Activated T-cell treated with anti-CD3 and anti-CD28 coated beads, Interleukin-2, amount 50 U/mL, for 48 hours (primary cell): ENCODE measurements around the gene TIMM8B.
"Not testable (repeated sequence)": the region's sequence is repeated elsewhere in the genome, so short reads cannot be mapped to it uniquely, and the experiment has no call there.

Experiments used
- DNase-seq, 2 experiments: peaks; one replicate each; pipeline ENCODE4 v3.0.0-alpha.2; 2020

The TIMM8B gene, protein sequence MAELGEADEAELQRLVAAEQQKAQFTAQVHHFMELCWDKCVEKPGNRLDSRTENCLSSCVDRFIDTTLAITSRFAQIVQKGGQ

DNA sequence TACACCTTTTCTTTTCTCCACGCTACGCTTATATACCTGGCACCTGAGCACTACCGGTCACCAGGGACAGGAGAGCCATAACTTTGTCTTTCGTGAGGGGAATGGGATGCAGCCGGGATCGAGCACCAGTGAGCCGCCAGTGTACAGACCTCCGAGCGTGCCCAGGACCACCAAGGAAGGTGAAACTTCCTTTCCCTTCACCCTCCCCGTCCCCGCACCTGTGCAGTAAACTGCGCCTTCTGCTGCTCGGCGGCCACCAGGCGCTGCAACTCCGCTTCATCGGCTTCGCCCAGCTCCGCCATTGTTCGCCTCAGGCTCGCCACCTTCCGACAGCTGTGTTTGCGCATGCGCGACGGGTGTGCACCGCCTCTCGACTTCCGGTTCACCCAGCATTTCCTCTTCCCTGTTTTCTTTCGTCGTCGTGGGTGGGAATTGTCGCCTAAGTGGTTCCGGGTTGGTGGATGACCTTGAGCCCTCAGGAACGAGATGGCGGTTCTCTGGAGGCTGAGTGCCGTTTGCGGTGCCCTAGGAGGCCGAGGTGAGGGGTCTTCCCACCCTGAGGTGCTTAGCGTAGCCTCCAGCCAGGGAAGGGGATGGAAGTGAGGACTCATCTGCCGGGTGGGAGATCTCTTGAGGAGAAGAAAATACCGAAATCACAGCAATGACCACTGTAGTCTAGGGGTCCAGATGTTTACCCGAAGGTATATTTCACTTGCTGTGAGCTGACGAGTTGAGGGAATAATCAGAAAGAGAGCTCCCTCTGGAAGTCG is at the start of gene TIMM8B, which contains the start of gene SDHD:
Gene TIMM8B, minus strand, starts transcription at position 335 of the 770 bp plus-strand sequence. Its CDS starts 33 bp downstream, at position 302.
Gene SDHD, plus strand, starts transcription at position 452 of the 770 bp plus-strand sequence. Its CDS starts 35 bp downstream, at position 487.
- DNase-seq, result peak; percentile 95 to 96

DNA sequence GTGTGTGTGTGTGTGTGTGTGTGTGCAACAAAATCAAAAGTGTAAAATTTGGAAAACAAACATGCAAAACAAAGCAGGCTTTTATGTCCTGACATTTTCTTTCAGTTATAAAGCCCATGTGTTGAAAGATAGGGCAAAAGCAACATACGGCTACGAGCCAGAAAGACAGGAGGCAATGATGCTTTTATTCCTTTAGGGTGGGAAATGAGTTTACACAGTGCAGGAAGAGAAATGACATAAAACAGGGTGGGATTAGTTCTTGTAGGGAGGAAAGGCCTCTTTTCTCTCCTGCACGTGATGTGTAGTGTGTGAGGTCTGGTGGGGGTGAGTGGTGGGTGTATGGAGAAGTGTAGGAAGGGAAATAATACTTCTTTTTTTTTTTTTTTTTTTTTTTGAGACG is 47.9 kb upstream of the TIMM8B start:
- no peak for DNase-seq

DNA sequence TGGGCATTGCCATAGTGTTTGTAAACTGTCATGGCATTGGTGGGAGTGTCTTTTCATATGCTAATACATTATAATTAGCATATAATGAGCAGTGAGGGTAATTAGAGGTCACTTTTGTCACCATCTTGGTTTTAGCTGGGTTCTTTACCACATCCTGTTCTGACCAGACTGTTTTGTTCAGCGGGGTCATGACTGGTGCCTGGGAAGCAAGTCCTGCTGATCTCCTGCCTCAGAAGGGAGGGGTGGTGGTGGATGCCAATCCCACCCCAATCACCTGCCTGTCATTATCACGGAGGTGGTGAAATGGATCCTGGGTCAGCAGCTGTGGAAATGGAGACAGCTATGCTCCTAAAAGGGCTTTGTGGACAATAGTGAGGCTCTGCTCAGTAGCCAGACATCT is 46.2 kb upstream of the TIMM8B start:
- DNase-seq, result no peak

DNA sequence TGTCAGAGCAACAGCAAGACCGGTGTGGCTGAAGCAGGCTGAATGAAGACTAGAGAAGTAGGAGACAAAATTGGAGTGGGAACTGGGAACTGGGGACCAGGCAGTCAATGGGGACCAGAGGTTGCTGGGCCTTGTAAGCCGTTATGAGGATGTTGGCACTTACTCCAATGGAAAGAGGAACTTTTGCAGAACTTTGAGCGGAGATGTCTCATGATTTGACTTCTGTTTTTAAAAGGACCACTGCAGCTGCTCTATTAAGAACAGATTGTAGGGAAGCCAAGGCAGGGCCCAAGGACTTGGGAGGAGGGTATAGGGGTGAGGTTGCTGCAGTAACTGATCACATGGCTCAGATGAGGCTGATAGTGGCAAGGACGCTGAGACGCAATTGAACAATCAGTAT is 43.1 kb upstream of the TIMM8B start:
- DNase-seq, result no peak

DNA sequence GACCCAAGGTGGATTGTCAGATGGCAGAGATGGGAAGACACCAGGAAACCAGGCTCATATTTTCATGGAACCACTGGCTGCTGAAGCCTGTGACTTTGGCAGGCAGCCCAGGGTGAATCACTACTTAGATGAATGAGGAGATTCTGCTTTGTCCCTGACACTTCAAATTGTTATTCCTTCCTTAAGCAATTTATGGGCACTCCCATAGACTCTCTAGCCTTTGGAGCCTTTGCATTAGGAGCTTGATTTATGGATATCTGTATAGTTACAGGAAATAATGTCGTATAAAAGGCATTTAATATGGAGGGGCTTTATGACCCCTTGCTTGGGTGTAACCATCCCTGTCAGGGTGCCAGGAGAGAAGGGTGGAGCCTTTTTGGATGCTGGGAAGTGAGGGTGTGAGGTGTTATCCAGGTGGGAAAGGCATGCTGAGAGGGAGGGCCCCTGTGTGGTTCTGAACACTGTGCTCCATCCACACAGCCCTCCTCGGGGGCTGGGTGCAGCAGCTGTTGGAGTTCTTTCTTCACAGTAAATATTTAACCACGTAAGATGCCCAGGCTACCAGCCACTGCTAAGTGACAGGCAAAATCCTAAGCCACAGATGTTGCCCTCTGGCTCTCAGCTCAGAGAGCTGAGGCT is 42.0 kb upstream of the TIMM8B start:
- DNase-seq, result no peak

DNA sequence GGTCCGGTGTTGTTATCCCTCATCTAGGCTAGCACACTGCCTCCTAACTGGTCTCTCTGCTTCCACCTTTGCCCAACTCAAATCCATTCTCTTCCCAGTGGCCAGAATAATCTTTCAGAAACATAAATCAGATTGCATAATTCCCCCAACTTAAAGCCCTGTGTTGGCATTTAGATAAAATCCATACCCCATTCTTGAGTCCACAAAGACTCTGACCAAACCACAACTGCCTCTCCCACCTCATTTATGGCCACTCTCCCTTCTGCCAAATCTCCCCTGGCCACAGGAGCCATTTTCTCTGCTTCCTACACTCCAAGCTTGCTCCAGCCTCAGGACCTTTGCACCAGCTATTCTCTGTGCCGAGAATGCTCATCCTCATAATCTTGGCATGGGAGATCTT is 40.5 kb upstream of the TIMM8B start:
- no peak for DNase-seq

DNA sequence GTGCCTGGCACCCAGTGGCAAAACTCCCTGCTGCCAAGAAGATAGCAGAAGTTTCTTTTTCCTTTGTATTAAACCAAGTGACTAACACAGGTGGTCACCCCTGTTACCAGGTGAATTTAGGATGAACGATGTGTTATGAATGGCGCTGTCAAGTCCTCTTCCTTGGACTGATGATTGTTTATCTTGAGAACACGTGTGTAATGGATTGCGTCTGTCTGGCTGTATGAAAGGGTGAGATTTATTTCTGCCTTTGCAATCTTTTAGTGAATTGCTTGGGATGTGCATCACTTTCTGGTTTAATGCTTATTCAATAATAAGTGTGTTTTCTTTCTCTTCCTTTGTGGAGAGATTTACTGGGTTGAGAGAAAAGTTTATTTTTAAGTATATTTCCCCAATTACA is 36.6 kb upstream of the TIMM8B start:
- DNase-seq, result no peak

DNA sequence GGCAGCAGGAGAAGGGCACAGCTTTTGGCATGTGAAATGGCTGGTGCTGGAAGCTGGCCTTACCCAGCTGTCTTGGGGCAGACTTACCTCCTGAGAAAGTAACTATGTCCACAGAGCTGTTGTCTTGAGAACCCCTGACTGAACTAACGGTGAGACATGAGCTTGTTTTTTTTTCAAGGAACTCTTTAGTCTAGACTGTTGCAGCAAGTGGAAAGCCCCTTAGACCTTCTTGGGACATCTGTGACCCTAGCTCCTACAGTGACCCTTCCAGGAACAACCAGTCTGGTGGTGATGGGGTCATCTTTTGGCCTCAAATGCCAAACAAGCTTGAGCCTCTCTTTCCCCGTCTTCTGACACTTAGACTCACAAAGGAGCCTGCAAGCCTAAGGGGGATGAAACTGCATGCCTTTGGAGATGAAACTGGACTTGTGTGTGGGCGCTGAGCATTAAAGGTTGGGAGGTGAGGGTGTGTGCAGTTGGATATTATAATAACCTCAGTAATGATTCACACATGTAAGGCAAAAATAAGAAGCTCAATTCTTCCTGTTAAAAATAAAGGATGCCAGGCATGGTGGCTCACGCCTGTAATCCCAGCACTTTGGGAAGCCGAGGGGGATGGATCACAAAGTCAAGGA is 35.5 kb upstream of the TIMM8B start:
- DNase-seq, result no peak

DNA sequence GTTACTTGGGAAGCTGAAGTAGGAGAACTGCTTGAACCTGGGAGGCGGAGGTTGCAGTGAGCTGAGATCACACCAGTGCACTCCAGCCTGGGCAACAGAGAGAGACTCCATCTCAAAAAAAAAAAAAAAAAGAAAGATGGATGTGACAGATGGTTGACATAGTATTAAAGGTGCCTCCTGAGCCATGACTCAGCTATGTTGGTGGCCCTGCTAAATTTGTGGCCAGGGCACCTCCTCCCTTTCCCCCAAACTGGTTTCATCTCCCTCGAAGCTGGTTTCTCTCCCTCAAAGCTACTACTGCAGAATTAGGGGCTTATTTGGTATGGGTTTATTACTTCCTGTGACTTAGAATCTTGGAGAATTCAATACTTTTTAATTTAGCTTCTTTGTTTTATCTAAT is 31.6 kb upstream of the TIMM8B start:
- no peak for DNase-seq

DNA sequence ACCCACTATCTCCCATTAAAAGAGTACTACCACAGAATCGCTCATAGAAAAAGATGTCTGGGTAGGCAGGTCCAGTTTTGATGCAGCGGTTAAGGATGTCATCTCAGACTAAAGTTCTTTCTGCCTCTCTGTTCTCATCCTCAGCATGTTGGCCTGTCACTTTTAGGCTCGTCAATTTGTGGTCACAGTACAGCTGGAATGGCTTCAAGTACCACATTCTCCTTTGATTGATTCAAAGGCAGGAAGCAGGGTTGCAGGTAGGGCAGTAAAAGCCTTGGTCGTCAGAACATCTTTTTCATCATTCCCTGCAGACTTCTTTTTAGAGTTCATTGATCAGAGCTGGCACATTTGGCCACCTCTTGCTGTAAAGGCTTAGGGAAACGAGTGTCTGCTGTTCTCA is 28.8 kb upstream of the TIMM8B start:
- DNase-seq, result no peak

DNA sequence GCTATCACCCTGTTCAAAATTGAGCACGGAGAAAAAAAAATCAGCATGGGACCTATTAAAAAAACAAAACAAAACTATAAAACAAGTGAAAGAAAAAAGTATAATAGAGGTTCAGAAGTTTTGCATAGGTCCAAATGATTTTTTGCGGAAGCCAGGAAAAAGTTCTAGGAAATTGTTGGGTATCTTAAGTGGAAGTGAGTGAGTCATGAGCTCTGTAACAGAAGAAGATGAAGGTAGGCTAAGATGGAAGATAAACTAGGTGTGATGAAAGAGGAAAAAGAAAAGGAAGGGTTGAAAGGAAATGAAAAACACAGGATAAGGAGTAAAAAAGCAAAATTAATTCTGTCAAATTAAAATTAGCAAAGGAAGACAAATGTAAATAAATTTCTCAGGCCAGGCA is 27.9 kb upstream of the TIMM8B start:
- DNase-seq, result no peak

DNA sequence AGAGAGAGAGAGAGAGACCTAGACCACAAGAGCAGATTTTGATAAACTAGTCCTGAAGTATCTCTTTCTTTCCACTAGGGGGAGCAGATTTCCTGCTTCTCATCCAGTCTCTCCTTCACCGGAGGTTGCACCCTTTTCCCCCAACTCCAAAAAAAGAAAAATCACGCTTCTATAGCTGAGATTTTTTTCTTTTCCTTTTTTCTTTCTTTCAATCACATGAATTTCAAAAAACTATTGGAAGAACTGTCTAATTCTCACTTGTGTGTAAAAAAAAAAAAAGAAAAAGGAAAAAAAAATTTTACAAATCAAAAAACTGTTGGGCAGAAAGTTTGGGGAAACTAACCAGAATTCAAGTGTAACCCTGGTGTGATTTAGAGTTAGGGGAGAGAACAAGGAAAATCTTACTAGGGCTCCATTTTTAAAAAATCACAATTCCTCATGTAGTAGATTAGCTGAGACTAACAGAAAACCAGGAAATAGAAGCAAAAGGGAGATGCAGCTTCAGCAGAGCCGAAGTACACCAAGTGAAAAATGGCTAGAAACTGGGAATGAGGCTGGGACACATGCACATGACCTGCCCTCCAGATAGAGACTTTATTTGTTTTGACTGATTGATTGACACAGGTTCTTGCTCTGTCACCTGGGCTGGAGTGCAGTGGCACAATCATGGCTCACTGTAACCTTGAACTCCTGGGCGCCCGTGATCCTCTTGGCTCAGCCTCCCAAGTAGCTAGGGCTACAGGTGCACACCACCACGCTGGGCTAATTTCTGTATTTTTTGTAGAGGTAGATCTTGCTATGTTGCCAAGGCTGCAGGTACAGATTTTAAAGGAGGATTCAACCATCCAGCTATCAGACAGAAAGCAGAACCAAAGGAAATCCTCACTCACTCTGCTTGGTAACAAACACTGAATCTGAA is 27.2 kb upstream of the TIMM8B start:
- no peak for DNase-seq

DNA sequence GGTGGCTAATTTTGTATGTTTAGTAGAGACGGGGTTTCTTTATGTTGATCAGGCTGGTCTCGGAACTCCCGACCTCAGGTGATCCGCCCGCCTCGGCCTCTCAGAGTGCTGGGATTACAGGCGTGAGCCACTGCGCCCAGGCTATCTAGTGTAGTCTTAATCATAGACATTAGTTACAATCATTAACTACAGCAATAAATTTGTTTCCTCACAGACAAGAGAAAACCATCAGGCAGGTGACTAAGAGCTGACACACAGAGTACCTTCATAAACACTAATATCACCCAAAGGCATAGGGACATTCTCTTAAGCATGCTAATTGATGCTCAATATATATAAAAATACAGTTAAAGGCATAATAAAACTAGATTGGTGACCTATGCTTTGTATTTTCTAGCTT is 19.5 kb upstream of the TIMM8B start:
- no peak for DNase-seq

DNA sequence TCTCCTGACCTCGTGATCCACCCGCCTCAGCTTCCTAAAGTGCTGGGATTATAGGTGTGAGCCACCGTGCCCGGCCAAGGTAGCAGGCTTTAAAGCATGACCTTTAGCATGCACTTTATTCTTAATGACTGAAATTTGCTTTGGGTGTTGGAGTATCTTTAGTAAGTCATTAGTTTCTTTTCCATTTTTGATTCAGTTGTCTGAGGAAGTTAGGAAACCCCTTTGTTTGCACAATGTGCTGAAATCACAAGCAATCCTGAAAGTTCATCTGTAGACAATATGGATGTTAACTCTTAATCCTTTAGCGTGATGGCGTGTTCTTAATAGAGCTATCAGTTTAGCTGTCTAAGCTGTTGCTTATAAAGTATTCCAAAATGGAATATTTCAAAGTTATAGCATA is 16.9 kb upstream of the TIMM8B start:
- DNase-seq, result no peak

DNA sequence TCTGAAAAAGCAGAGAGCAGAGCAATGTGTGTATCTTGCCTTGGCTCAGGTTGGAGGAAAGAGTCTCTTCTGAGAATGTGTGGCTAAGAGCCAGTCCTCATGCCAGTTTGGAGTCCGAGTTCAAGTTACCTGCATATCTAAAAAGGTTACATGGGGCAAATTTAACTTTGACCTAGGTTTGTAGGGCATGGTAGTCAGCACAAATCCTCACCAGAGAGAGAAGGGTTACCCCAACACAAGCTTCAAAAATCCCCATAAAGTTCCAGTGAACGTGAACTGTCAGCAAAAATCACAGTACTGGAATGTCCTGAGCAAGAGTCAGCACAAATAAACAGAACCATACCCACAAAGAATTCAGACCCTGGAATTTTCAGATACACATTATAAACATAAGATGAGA is 13.9 kb upstream of the TIMM8B start:
- DNase-seq, result no peak

DNA sequence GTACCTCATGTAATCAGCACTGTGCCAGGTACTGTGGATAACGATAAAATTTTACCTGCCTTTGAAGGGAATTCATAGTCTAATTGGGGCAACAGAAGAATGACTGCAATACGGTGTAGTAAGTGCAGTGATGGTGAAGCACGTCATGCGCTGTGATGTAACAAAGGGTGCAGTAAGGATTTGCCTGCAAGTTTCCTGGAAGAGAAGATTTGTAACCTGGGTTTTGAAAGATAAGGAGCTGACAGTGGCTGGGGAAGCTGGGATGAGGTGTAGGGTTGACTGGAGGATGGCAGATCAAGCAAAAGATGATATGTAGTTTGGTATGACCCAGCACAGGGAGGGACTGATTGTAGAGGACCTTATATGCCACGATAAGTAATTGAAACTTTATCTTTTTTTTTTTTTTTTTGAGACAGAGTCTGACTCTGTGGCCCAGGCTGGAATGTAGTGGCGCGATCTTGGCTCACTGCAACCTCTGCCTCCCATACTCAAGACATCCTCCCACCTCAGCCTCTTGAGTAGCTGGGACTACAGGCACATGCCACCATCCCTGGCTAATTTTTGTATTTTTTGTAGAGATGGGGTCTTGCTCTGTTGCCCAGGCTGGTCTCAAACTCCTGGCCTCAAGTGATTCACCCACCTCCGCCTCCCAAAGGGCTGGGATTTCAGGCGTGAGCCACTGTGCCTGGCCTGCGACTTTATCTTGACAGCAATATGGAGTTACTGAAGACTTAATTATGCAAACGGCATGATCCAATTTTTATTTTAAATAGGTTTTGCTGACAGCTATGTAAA is 11.4 kb upstream of the TIMM8B start:
- DNase-seq, result no peak

DNA sequence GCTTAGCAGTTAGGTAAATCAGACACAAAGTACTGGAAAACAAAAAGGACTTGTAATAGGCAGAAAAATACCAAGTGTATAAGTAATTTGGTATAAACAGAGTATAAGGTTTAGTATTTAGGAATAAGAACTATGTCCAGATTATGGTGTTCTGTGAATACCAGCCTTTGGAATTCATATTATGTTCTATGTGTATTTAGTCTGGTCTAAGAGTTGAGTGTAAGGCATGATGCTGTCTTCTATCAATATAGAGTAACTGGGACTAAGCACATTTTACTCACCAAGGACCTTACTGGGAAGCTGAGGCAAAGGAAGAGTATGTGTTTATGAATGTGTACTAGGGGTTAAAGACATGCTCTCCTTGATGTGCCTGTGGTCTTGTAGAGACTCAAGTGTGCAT is 9.6 kb upstream of the TIMM8B start:
- no peak for DNase-seq

DNA sequence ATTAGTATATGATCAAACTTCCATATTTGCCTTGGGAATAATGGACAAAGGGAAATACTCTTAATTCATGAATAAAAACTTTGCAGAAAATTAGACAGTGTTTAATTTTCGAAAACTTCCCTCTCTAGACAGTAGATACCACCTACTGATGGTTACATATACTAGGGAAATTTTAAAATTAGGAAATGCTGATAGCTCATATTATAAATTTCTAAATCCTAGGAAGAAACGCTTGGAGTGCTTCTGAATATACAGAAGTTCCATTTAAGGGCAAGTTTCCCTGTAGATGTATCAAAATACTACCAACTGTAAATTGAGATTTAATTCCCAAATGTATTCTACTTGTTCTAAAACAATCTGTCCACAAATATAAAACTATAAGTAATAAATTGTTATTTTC is 8.7 kb upstream of the TIMM8B start:
- DNase-seq, result not testable (repeated sequence)

DNA sequence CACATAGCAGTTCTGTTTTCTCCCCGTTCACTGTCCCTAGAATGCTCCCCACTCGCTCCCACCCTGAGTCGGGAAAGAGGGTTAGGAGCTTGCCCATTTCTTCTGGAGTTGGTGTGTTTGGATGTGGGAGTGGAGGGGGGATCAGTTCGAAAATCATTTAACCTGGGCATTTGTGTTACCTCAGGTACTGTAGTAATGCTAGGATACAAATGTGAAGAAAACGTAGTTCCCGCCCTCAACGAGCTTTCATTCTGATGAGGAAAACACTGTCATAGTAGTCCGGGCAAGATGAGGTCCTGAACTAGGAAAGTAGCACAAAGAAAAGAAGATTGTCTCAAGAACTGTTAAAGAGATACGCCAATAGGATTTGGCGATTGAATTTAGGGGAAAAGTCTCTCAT is 656 bp upstream of the TIMM8B start:
- no peak for DNase-seq

DNA sequence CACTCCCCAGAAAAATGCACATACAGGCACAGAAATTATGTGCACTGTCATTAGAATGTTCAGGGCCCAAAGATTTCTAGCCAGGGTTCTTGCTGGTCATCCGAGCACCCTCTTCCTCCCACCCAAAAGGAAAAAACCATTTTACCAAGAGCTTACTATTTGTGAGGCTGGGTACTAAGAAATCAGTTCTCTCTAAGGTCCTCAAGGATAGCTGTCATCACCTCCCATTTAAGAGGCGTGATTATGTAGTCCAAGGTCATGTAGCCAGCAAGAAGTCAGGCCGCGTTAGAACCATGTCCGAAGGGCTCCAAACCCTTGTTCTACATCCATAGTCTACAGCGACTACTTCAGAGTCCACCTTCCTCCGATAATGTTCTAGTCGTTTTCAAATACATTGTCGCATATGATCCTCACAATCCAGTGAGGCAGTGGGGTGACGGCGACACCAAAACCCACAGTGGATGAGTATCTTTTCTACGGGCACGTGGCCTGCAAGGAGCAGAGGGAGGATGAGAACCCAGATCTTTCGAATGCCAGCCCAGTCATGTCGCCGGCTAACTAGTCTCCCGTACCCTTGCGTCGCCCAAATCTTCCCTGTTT is 634 bp downstream of the TIMM8B start:
- peak; percentile 68 to 70 for DNase-seq

DNA sequence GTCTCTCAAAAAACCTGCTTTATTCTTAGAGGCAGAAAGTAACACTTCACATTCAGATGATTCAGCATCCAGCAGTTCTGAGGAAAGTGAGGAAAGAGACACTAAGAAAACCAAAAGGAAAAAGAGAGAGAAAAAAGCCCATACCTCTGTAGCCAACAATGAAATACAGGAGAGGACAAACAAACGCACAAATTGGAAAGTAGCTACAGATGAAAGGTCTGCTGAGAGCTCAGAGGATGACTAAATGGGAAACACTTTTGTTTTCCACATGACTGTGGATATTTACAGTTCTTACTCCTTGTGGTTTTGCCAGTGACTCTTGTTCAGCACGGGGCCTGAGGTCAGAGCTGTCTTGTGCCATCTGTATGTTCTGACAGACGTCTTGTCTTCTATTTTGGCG is 3.8 kb downstream of the TIMM8B start:
- peak; percentile 26 to 49 for DNase-seq
